ENCODE results near the gene CBLN1. TPM values are rescaled to one million over a fixed set of nuclear protein-coding genes. Genes with fewer than 3 reads are reported as not detected.
A peak's percentile ranks its signal among the peaks of the same experiment; 100 is the strongest.

The CBLN1 gene
- polyA plus RNA-seq, 1 donor from 2014 or later: 7.7 TPM

DNA sequence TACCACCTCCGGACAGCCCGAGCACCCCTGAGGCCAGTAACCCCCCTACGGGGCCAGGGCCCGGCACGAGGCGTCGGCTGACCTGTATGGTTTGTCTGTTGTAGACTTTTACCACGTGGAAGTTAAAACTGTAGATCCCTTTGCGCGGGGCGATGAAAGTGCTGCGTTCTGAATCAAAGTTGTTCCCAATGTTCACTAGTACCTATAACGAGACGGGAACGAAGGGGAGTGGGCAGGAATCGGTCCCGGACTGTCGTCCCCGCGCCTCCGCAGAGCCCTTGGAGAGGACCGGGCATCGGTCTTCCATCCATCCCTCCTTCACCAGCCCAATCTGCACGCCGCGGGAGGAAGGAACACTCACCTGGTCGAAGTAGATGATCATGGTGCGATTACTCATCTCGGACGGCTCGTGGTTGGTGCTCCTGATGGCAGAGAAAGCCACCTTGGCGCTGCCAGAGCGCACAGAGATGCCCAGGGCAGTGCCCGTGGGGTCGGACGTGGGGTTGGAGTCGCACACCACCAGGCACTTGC is 732 bp downstream of the CBLN1 start:
- Histone ChIP-seq H3K9me2 (ENCODE audit: insufficient read depth, low read length) (no peaks in the 10 kb centered on the region), H3K36me3 (ENCODE audit: insufficient read depth, low read length) (no peaks in the 10 kb centered on the region), H3K9me3 (ENCODE audit: low read length) (no peaks in the 10 kb centered on the region), H3K4me3 (ENCODE audit: low read length) (peak overlapping the region; percentile 87), H2AFZ (ENCODE audit: low read depth, low read length) (no peak overlapping the region), H4K20me1 (ENCODE audit: insufficient read depth) (no peaks in the 10 kb centered on the region), H3K4me2 (ENCODE audit: low read length) (no peak overlapping the region), H3K9ac (ENCODE audit: low read length) (no peak overlapping the region), H3K27ac (ENCODE audit: low read length) (no peak overlapping the region), H3K79me2 (replicated peaks; ENCODE audit: insufficient read depth, low read length) (no peaks in the 10 kb centered on the region), H3K27me3 (ENCODE audit: insufficient read depth, low read depth, low read length) (peaks cover 89% of the 10 kb centered on the region), H3F3A (ENCODE audit: insufficient read depth, low read length, poor library complexity, severe bottlenecking) (no peaks in the 10 kb centered on the region)
- no peak for TF ChIP-seq SMC3 (conservative IDR thresholded peaks at IDR 0.05; ENCODE audit: poor library complexity)
- TF ChIP-seq EP300 (conservative IDR thresholded peaks at IDR 0.05; ENCODE audit: poor library complexity, severe bottlenecking): no peak
- TF ChIP-seq POLR2AphosphoS5 (IDR thresholded peaks at IDR 0.05): no peak
- no peak for TF ChIP-seq EZH2 (IDR thresholded peaks at IDR 0.05; ENCODE audit: borderline replicate concordance, insufficient read depth, low read length, poor library complexity, severe bottlenecking)
- no peak for TF ChIP-seq REST (IDR thresholded peaks at IDR 0.05; ENCODE audit: borderline replicate concordance)
- no peak for TF ChIP-seq CTCF (IDR thresholded peaks at IDR 0.05; ENCODE audit: poor library complexity, severe bottlenecking)
- TF ChIP-seq TAF1 (IDR thresholded peaks at IDR 0.05; ENCODE audit: low read depth): no peak
- no peak for TF ChIP-seq MXI1 (conservative IDR thresholded peaks at IDR 0.05; ENCODE audit: poor library complexity, severe bottlenecking)
- TF ChIP-seq RAD21 (conservative IDR thresholded peaks at IDR 0.05): no peak

GRCh38 chr16:49280105-49280741 is 1.4 kb downstream of the CBLN1 start:
- peaks cover 89% of the 10 kb centered on the region for H3K27me3 ChIP-seq (ENCODE audit: insufficient read depth, low read depth, low read length)
- H3K9me3 ChIP-seq (ENCODE audit: low read length): no peaks in the 10 kb centered on the region
- peak overlapping the region; percentile 15 for H3K4me2 ChIP-seq (ENCODE audit: low read length)
- H4K20me1 ChIP-seq (ENCODE audit: insufficient read depth): no peaks in the 10 kb centered on the region
- TF ChIP-seq POLR2AphosphoS5 (IDR thresholded peaks at IDR 0.05): no peak
- no peak for TF ChIP-seq REST (IDR thresholded peaks at IDR 0.05; ENCODE audit: borderline replicate concordance)
- TF ChIP-seq EZH2 (IDR thresholded peaks at IDR 0.05; ENCODE audit: borderline replicate concordance, insufficient read depth, low read length, poor library complexity, severe bottlenecking): peak; percentile 65
- TF ChIP-seq TAF1 (IDR thresholded peaks at IDR 0.05; ENCODE audit: low read depth): no peak
- no peak overlapping the region for H3K27ac ChIP-seq (ENCODE audit: low read length)
- no peaks in the 10 kb centered on the region for H3K79me2 ChIP-seq (replicated peaks; ENCODE audit: insufficient read depth, low read length)
- peak overlapping the region; percentile 87 for H3K4me3 ChIP-seq (ENCODE audit: low read length)
- no peaks in the 10 kb centered on the region for H3K36me3 ChIP-seq (ENCODE audit: insufficient read depth, low read length)
- H2AFZ ChIP-seq (ENCODE audit: low read depth, low read length): no peak overlapping the region
- no peaks in the 10 kb centered on the region for H3F3A ChIP-seq (ENCODE audit: insufficient read depth, low read length, poor library complexity, severe bottlenecking)
- H3K9me2 ChIP-seq (ENCODE audit: insufficient read depth, low read length): no peaks in the 10 kb centered on the region
- H3K9ac ChIP-seq (ENCODE audit: low read length): no peak overlapping the region

All from neural cell (in vitro differentiated cells).